ENCODE measurements around the gene TCF12.

Gene TCF12

GRCh38 chr15:57017024-57017423, 98.6 kb downstream of the TCF12 start:
- DNase-seq (ENCODE audit: low read depth in 2 of 2) = no peak

- DNase-seq (ENCODE audit: low read depth in 2 of 2) = no peak
These were observed 99.7 kb downstream of the TCF12 start for GRCh38 chr15:57018151-57018550.

- DNase-seq (ENCODE audit: low read depth in 2 of 2) = no peak
These were observed 101.2 kb downstream of the TCF12 start for GRCh38 chr15:57019496-57020160.

- DNase-seq (ENCODE audit: low read depth in 2 of 2) = no peak
These were observed 107.0 kb downstream of the TCF12 start for GRCh38 chr15:57025264-57025926.

- DNase-seq (ENCODE audit: low read depth in 2 of 2) = no peak
These were observed 107.7 kb downstream of the TCF12 start for GRCh38 chr15:57026016-57026592.

- DNase-seq (ENCODE audit: low read depth in 2 of 2) = no peak
These were observed 109.2 kb downstream of the TCF12 start for GRCh38 chr15:57027596-57027995.

- no peak for DNase-seq (ENCODE audit: low read depth in 2 of 2)
These were observed 109.7 kb downstream of the TCF12 start for GRCh38 chr15:57028176-57028575.

GRCh38 chr15:57030011-57030410, 111.6 kb downstream of the TCF12 start:
- no peak for DNase-seq (ENCODE audit: low read depth in 2 of 2)

- no peak for DNase-seq (ENCODE audit: low read depth in 2 of 2)
These were observed 112.6 kb downstream of the TCF12 start for GRCh38 chr15:57031082-57031481.

GRCh38 chr15:57031605-57032004, 113.2 kb downstream of the TCF12 start:
- DNase-seq (ENCODE audit: low read depth in 2 of 2) = no peak

GRCh38 chr15:57032338-57032737, 113.9 kb downstream of the TCF12 start:
- DNase-seq (ENCODE audit: low read depth in 2 of 2) = no peak

- no peak for DNase-seq (ENCODE audit: low read depth in 2 of 2)
These were observed 115.4 kb downstream of the TCF12 start for GRCh38 chr15:57033715-57034439.

GRCh38 chr15:57034613-57035012, 116.2 kb downstream of the TCF12 start:
- DNase-seq (ENCODE audit: low read depth in 2 of 2) = no peak

GRCh38 chr15:57035664-57036063, 117.2 kb downstream of the TCF12 start:
- DNase-seq (ENCODE audit: low read depth in 2 of 2) = no peak

- no peak for DNase-seq (ENCODE audit: low read depth in 2 of 2)
These were observed 117.9 kb downstream of the TCF12 start for GRCh38 chr15:57036352-57036751.

- no peak for DNase-seq (ENCODE audit: low read depth in 2 of 2)
These were observed 119.1 kb downstream of the TCF12 start for GRCh38 chr15:57037548-57037947.

- no peak for DNase-seq (ENCODE audit: low read depth in 2 of 2)
These were observed 119.6 kb downstream of the TCF12 start for GRCh38 chr15:57038040-57038439.

GRCh38 chr15:57038496-57038895, 120.1 kb downstream of the TCF12 start:
- no peak for DNase-seq (ENCODE audit: low read depth in 2 of 2)

- DNase-seq (ENCODE audit: low read depth in 2 of 2) = no peak
These were observed 123.0 kb downstream of the TCF12 start for GRCh38 chr15:57041416-57041815.

- DNase-seq (ENCODE audit: low read depth in 2 of 2) = no peak
These were observed 125.7 kb downstream of the TCF12 start for GRCh38 chr15:57044072-57044702.

- DNase-seq (ENCODE audit: low read depth in 2 of 2) = no peak
These were observed 126.5 kb downstream of the TCF12 start for GRCh38 chr15:57044970-57045369.

GRCh38 chr15:57045741-57046382, 127.4 kb downstream of the TCF12 start:
- no peak for DNase-seq (ENCODE audit: low read depth in 2 of 2)
